ENCODE measurements around the gene SHC4. TPM values are rescaled to one million over a fixed set of nuclear protein-coding genes. Genes with fewer than 3 reads are reported as not detected.
"Not testable (repeated sequence)": the region's sequence is repeated elsewhere in the genome, so short reads cannot be mapped to it uniquely, and the experiment has no call there.

Gene SHC4
- total RNA-seq, 4 donors from 2014 or later = 0.63 to 4.7 (median 1.6) TPM

DNA sequence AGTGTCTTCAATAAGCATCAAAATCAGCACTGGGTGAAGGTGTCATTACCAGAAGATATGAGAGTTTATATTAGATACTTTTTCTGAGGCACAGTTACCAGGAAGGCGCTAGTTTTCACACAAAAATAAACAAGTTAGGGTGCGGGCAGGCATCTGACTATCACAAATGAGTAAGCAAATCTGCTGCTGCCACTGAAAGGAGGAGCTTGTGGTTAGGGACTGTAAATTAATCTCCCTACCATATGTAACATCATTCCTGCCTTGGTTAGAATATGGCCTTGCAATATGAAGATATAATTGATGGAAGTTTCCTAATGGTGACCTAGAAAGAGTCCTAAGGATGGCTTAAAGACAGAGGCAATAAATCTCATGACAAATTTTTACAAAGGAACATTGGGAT lies 105.3 kb downstream of the SHC4 start:
- 57 to 64% methylated on average over 2 of the region's 2 CpGs for WGBS, 2 donors
- no peak overlapping the region for H3K4me3 ChIP-seq (ENCODE audit: low read depth, poor library complexity, severe bottlenecking)
- no peak for DNase-seq (ENCODE audit: low spot score in 2 of 2)
- TF ChIP-seq, protein P1, sequence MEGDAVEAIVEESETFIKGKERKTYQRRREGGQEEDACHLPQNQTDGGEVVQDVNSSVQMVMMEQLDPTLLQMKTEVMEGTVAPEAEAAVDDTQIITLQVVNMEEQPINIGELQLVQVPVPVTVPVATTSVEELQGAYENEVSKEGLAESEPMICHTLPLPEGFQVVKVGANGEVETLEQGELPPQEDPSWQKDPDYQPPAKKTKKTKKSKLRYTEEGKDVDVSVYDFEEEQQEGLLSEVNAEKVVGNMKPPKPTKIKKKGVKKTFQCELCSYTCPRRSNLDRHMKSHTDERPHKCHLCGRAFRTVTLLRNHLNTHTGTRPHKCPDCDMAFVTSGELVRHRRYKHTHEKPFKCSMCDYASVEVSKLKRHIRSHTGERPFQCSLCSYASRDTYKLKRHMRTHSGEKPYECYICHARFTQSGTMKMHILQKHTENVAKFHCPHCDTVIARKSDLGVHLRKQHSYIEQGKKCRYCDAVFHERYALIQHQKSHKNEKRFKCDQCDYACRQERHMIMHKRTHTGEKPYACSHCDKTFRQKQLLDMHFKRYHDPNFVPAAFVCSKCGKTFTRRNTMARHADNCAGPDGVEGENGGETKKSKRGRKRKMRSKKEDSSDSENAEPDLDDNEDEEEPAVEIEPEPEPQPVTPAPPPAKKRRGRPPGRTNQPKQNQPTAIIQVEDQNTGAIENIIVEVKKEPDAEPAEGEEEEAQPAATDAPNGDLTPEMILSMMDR (IDR thresholded peaks at IDR 0.05) = no peak
- TF ChIP-seq POLR2A (IDR thresholded peaks at IDR 0.05) = no peak
- intact Hi-C loops (cut with DNase I; ENCODE audit: low total_unique reads) = no loop called here

DNA sequence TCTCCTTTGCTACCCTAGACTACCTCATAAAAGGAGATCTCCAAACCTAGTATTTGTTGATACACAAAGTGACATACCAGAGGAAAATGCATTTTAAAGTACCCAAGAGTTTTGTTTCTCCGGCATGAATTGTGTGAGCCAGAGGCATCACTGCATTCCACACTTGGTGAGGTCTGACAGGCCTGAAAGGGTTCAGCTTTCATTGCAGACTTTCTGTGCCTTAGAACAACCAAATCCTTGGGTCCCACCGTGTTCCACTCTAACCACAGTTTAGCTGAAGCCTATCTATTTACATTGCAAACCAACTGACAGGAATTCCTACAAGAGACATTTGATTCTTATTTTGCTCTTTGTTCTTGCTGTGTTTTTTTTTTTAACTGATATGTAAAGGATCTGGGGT lies 106.8 kb downstream of the SHC4 start:
- no peak for DNase-seq (ENCODE audit: low spot score in 2 of 2)
- intact Hi-C loops (cut with DNase I; ENCODE audit: low total_unique reads) = no loop called here
- WGBS, 2 donors = 40 to 53% methylated on average over 2 of the region's 2 CpGs
- H3K4me3 ChIP-seq (ENCODE audit: low read depth, poor library complexity, severe bottlenecking) = no peak overlapping the region
- no peak for TF ChIP-seq POLR2A (IDR thresholded peaks at IDR 0.05)
- TF ChIP-seq, protein P1 (IDR thresholded peaks at IDR 0.05) = no peak

DNA sequence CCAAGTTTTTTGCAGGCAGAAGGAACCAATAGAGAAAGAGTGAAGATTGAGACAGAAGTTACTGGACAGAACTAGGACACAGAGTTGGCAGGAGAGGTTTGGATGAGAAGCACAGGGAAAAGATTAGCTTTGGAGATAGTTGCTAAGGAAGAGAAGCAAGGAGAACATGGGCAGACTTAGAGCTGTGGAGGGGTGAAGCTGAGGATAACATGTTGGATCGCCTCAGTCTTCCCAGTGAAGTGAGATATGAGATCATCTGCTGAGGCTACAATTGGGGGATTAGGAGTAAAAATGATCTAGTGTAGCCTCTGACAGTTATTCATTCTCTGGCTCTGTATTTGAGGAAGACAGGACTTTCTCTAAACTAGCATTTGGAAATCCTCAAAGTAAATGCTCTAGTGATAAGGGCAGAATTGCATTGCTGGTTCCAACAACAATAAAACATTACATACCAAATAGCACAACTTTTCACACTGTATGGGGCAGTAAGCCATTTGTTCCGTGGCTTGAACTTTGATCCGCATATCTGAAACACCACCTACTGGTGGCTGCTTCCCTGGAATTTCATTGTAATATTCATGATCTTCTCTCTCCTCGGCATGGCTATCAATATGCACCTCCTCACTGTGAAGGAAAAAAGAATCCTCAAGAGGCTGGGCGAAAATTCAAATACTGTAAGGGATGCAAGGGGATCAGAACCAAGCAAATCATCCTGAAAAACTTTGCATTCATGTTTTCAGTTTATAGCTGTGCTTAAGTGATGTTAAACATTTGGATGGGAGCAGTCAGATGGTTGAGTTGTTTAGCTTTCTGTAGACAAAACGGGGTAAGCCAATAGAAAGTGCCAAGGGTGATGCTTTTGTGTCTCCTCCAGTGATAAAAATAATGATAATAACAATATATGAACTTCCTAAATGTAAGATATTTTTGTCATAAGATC lies 107.9 kb downstream of the SHC4 start:
- DNase-seq (ENCODE audit: low spot score in 2 of 2) = no peak
- intact Hi-C loops (cut with DNase I; ENCODE audit: low total_unique reads) = no loop called here
- H3K4me3 ChIP-seq (ENCODE audit: low read depth, poor library complexity, severe bottlenecking) = no peak overlapping the region
- WGBS, 2 donors = 17 to 22% methylated on average over 6 of the region's 6 CpGs
- TF ChIP-seq, protein P1 (IDR thresholded peaks at IDR 0.05) = no peak
- no peak for TF ChIP-seq POLR2A (IDR thresholded peaks at IDR 0.05)

DNA sequence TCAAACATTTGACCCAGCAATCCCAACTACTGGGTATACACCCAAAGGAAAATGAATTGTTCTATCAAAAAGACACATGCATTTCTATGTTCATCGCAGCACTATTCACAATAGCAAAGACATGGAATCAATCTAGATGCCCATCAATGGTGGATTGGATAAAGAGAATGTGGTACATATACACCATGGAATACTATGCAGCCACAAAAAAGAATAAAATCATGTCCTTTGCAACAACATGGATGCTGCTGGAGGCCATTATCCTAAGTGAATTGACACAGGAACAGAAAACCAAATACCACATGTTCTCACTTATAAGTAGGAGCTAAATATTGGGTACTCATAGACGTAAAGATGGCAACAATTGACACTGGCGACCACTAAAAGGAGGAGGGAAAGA lies 109.3 kb downstream of the SHC4 start:
- DNase-seq (ENCODE audit: low spot score in 2 of 2); intact Hi-C loops (cut with DNase I; ENCODE audit: low total_unique reads); H3K4me3 ChIP-seq (ENCODE audit: low read depth, poor library complexity, severe bottlenecking): not testable (repeated sequence)
- WGBS, 2 donors = 96 to 100% methylated on average over 3 of the region's 3 CpGs

DNA sequence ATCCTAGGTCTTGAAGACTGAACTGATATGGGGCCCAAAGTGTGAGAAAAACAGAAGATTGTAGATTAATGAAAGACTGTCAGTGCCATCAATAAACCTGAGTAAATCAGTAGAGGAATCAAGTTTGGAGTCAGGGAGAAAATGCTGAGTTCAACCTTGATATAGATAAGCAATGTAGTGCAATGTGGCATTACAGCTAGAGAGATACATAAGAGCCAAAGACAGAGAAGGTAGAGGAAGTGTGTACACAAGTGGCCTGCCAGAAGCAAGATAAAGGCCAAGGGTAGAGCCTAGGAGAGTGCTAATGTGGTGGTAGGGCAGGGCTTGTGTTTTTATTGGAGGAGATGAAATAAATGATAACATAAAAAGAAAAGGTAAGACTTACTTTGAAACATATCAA lies 111.8 kb downstream of the SHC4 start:
- no peak overlapping the region for H3K4me3 ChIP-seq (ENCODE audit: low read depth, poor library complexity, severe bottlenecking)
- intact Hi-C loops (cut with DNase I; ENCODE audit: low total_unique reads) = no loop called here
- DNase-seq (ENCODE audit: low spot score in 2 of 2) = no peak
- no peak for TF ChIP-seq POLR2A (IDR thresholded peaks at IDR 0.05)
- TF ChIP-seq, protein P1 (IDR thresholded peaks at IDR 0.05) = no peak

DNA sequence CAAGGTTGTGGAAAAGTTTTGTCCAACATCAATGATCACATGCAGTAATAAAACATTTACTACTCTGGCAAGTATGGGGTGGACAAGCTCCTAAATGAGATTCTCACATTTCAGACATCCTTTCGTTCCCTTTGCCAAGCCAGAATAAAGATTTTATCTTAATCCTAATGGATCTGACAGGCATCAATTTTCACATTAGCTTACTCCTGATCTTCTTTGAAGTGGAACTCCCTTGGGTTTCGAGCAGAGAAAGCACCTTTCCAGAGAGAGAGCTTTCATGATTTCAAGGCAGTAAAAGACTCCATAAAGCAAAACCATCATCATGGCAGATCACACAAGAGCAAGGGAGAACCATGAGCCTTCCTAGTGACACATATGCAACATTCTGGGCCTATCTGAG lies 113.1 kb downstream of the SHC4 start:
- H3K4me3 ChIP-seq (ENCODE audit: low read depth, poor library complexity, severe bottlenecking) = no peak overlapping the region
- TF ChIP-seq, protein P1 (IDR thresholded peaks at IDR 0.05) = no peak
- TF ChIP-seq POLR2A (IDR thresholded peaks at IDR 0.05) = no peak
- 65 to 75% methylated on average over 2 of the region's 2 CpGs for WGBS, 2 donors
- DNase-seq (ENCODE audit: low spot score in 2 of 2) = no peak
- intact Hi-C loops (cut with DNase I; ENCODE audit: low total_unique reads) = no loop called here

Data from lower leg skin (tissue), 4 donors.